Prostate gland (tissue), 2 donors: ENCODE data around the gene RIPPLY3. TPM values are rescaled to one million over a fixed set of nuclear protein-coding genes. Genes with fewer than 3 reads are reported as not detected.

Experiments
- DNase-seq: peaks from one replicate; pipeline ENCODE4 v3.0.0-alpha.2; 2019; ENCODE audit warnings: low spot score
- H3K27ac ChIP-seq, 2 donors: fragments of 200-600 bp; sonication (generic); 2 replicates each; pipeline ENCODE4 v1.5.1; 2017 to 2019
- H3K27me3 ChIP-seq: fragments of 200-600 bp; sonication (generic); replicated peaks from 2 replicates; pipeline ENCODE4 v1.5.1; 2019; ENCODE audit not compliant: insufficient read depth
- H3K36me3 ChIP-seq, 2 donors: fragments of 200-600 bp; sonication (generic); 1 replicate in 1 of 2; 2 replicates in 1 of 2; pipeline versions ENCODE4 v1.5.1 to v1.8.1; 2017 to 2019
- H3K4me1 ChIP-seq: fragments of 200-600 bp; sonication (generic); replicated peaks from 2 replicates; pipeline ENCODE4 v1.5.1; 2019
- H3K4me3 ChIP-seq, 2 donors: fragments of 200-600 bp; sonication (generic); 2 replicates each; pipeline ENCODE4 v1.5.1; 2017 to 2019
- H3K9me3 ChIP-seq: fragments of 200-600 bp; sonication (generic); 2 replicates; pipeline ENCODE4 v1.5.1; 2017
- CTCF ChIP-seq, 4 experiments: fragments of 200-600 bp in 2 of 4; fragments of 450-650 bp in 2 of 4; sonication (generic) in 2 of 4; IDR thresholded peaks; 1 replicate in 3 of 4; 2 replicates in 1 of 4; pipeline ENCODE4 v1.5.1; 2016 to 2019; ENCODE audit warnings: antibody characterized with exemption in 4 of 4, mild to moderate bottlenecking in 2 of 4, moderate library complexity in 2 of 4
- POLR2A ChIP-seq: fragments of 450-650 bp; IDR thresholded peaks from one replicate; pipeline ENCODE4 v1.6.1; 2016; ENCODE audit warnings: antibody characterized with exemption, mild to moderate bottlenecking
- POLR2AphosphoS5 ChIP-seq: sonication (generic); formaldehyde crosslinking; IDR thresholded peaks from one replicate; pipeline ENCODE4 v1.6.1; 2017; ENCODE audit warnings: antibody characterized with exemption
- WGBS: methylation state at CpG from one replicate; pipeline ENCODE4 v1.1.5; 2018; 5-methylcytosine and 5-hydroxymethylcytosine counted together
- intact Hi-C: fragments of 100-400 bp; cut with DNase I; formaldehyde crosslinking; loops from one replicate; pipeline ENCODE4 v1.14.2; 2022
- total RNA-seq, 2 donors: library from RNA; depleted of rRNA; stranded (reverse); fragments of >200 nt; gene quantifications; one replicate each; pipeline ENCODE4 v1.1.0, GENCODE V29; 2016

RIPPLY3 gene
- 1 to 10 TPM in 1 of 2 donors, under 1 TPM in 1; 0.34 to 2.0 TPM for total RNA-seq

- H3K9me3 ChIP-seq: no peaks in the 10 kb centered on the region
- H3K4me3 ChIP-seq: peak within 1 kb of the TSS; percentile 38 to 53
- 3% methylated on average over 61 of the region's 87 CpGs for WGBS
- no peaks in the 10 kb centered on the region for H3K27me3 ChIP-seq
- TF ChIP-seq POLR2A: no peak
- intact Hi-C loops: loop anchor here (10.0 kb wide), 1 partner anchor 338 kb away; no protein-coding TSS in a partner anchor
- H3K36me3 ChIP-seq: no peaks in the 10 kb centered on the region
- H3K27ac ChIP-seq: no peak within 1 kb of the TSS
- no peak for DNase-seq
- no peaks in the 10 kb centered on the region for H3K4me1 ChIP-seq
These were observed at the start of gene RIPPLY3 for GRCh38 chr21:37006486-37007291. RIPPLY3 (plus strand) TSS chr21:37006702; CDS start chr21:37006773, 71 bp downstream.

- Histone ChIP-seq H3K36me3 (no peaks in the 10 kb centered on the region), H3K4me3 (no peak overlapping the region), H3K4me1 (no peaks in the 10 kb centered on the region), H3K9me3 (no peaks in the 10 kb centered on the region), H3K27ac (no peak overlapping the region), H3K27me3 (no peaks in the 10 kb centered on the region)
- 97% methylated on average over 17 of the region's 17 CpGs for WGBS
- intact Hi-C loops: no loop called here
- TF ChIP-seq POLR2AphosphoS5 (no peak), CTCF (IDR thresholded peaks at IDR 0.05) (no peak), POLR2A (no peak)
- no peak for DNase-seq
These were observed 47.3 kb upstream of the RIPPLY3 start for GRCh38 chr21:36959020-36959835.

GRCh38 chr21:36960676-36961284 lies 45.7 kb upstream of the RIPPLY3 start:
- no peaks in the 10 kb centered on the region for H3K4me1 ChIP-seq
- no peaks in the 10 kb centered on the region for H3K36me3 ChIP-seq
- 95% methylated on average over 8 of the region's 8 CpGs for WGBS
- no peak for TF ChIP-seq POLR2AphosphoS5
- no peak for TF ChIP-seq CTCF (IDR thresholded peaks at IDR 0.05)
- no peak for TF ChIP-seq POLR2A
- no peaks in the 10 kb centered on the region for H3K27me3 ChIP-seq
- H3K9me3 ChIP-seq: no peaks in the 10 kb centered on the region
- DNase-seq: no peak
- intact Hi-C loops: loop anchor here (10.0 kb wide), 1 partner anchor 404 kb away; the partner anchor contains the start of gene DYRK1A
- no peak overlapping the region for H3K27ac ChIP-seq
- H3K4me3 ChIP-seq: no peak overlapping the region

- intact Hi-C loops: loop anchor here (10.0 kb wide), 1 partner anchor 403 kb away; the partner anchor contains the start of gene DYRK1A
- DNase-seq: no peak
- H3K36me3 ChIP-seq: no peaks in the 10 kb centered on the region
- H3K9me3 ChIP-seq: no peaks in the 10 kb centered on the region
- 78% methylated on average over 11 of the region's 11 CpGs for WGBS
- H3K4me1 ChIP-seq: no peaks in the 10 kb centered on the region
- H3K27ac ChIP-seq: no peak overlapping the region
- H3K27me3 ChIP-seq: no peaks in the 10 kb centered on the region
- no peak overlapping the region for H3K4me3 ChIP-seq
- no peak for TF ChIP-seq POLR2AphosphoS5
- TF ChIP-seq CTCF (IDR thresholded peaks at IDR 0.05): no peak
- no peak for TF ChIP-seq POLR2A
These were observed 44.3 kb upstream of the RIPPLY3 start for GRCh38 chr21:36962098-36962780.
